AG09319 (cell line): ENCODE results near the gene B3GLCT.

Experiments
- DNase-seq: peaks from one replicate; pipeline ENCODE4 v3.0.0-alpha.2; 2010; ENCODE audit warnings: low read depth; ENCODE audit errors: extremely low read depth
- TF ChIP-seq, protein P1 (sequence below): IDR thresholded peaks from 2 replicates; pipeline ENCODE4 v1.5.1; 2011; ENCODE audit warnings: low read depth, mild to moderate bottlenecking, inconsistent platforms, low read length, moderate library complexity

The B3GLCT gene

DNA sequence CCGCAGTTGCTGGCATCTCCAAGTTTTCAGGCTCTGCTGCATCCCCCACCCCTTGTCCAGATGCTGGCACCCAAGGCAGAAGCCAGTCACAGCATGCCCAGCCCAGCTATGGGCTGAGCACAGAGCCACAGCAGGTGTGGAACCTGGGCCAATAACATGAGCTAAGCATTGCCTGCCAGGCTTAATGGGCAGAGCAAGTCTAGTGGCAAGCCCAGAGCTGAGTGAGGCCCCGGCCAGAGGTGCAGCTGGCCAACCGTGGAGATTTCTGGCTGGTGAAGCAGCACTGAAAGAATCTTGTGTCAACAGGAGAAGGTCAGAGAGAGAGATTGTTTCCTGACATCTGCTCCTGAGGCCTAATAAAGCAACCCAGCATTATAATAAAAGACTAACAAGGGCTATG, 111.0 kb downstream of the B3GLCT start:
- TF ChIP-seq, protein P1, sequence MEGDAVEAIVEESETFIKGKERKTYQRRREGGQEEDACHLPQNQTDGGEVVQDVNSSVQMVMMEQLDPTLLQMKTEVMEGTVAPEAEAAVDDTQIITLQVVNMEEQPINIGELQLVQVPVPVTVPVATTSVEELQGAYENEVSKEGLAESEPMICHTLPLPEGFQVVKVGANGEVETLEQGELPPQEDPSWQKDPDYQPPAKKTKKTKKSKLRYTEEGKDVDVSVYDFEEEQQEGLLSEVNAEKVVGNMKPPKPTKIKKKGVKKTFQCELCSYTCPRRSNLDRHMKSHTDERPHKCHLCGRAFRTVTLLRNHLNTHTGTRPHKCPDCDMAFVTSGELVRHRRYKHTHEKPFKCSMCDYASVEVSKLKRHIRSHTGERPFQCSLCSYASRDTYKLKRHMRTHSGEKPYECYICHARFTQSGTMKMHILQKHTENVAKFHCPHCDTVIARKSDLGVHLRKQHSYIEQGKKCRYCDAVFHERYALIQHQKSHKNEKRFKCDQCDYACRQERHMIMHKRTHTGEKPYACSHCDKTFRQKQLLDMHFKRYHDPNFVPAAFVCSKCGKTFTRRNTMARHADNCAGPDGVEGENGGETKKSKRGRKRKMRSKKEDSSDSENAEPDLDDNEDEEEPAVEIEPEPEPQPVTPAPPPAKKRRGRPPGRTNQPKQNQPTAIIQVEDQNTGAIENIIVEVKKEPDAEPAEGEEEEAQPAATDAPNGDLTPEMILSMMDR, result no peak
- DNase-seq, result no peak

DNA sequence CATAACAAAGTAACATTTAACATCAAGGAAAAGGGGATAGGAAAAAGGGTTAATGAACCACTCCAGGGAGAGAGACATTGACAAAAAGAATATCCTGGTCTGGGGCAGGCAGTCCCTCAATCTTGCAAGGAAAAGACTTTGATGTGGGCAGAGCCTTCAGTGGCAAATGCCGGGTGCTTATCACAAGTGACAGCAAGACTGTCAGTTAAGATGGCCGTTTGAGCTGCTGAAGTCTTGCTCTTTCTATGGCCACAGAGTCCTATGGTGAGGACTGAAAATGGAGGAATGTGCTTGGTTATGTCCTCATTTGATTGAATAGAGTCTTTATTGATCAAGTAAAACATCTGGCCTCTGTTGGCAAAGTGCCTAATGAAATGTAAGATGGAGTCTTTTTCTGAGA, 112.1 kb downstream of the B3GLCT start:
- DNase-seq, result no peak
- TF ChIP-seq, protein P1, result no peak

DNA sequence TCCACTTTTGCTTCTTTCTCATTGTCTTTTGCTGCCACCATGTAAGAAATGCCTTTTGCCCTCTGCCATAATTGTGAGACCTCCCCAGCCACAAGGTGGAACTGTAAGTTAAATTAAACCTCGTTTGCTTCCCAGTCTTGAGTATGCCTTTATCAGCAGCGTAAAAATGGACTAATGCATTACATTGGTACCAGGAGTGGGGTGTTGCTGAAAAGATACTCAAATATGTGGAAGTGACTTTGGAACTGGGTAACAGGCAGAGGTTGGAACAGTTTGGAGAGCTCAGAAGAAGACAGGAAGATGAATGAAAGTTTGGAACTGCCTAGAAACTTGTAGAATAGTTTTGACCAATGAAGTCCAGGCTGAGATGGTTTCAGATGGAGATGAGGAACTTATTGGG, 115.2 kb downstream of the B3GLCT start:
- DNase-seq, result no peak
- TF ChIP-seq, protein P1, result no peak

DNA sequence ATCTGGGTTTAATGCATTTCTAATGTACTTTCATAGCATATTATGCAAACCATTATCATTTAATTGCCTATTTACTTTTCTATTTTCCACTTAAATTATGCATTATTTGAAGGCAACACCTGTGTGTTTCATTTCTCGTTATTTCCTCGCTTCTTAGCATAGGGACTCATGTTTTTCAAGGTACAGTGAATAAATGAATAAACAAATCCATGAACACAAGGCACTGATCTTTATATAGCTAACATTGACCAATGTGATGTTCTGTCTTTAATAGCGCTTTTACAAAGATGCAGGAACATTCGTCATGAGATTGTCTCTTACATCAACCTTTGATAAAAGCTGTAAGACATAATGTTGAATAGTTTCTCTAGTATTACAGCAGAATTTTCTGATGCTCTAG, 121.2 kb downstream of the B3GLCT start:
- TF ChIP-seq, protein P1, result no peak
- no peak for DNase-seq

DNA sequence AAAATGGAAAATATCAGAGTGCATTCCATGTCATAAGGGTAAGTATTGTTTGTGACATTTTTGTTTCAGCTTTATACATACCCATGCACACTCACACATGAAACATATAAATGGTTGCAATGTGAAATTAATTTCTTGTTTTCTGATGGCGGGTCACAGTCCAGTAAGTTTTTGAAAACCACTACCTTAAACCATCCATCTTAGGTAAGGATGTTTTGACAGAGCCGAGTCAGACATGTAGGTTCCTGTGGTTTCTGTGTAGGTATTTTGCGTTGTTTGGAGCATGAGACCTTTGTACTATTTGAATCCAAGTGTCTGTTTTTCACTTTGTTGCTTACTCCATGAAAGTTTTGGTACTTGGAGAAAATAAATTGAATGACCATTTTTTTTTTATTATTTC, 121.7 kb downstream of the B3GLCT start:
- no peak for DNase-seq
- TF ChIP-seq, protein P1, result no peak

DNA sequence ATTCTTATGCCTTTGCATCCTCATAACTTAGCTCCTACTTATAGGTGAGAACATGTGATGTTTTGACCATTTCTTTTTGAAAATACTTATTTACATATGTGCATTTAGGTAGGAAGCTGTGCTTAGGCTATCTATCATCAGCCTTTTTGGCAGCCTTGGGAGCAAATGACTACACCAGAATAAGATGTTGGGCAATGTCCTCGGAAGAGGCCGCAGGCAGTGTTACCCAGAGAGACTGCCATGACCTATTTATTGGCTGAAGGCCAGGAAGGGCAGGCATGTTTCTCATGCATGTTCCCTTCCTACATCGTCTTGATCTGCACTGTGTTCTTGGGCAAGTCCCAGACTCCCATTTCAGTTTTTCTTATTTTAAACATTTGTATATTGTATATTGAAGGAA, 122.3 kb downstream of the B3GLCT start:
- peak; percentile 11 for DNase-seq

DNA sequence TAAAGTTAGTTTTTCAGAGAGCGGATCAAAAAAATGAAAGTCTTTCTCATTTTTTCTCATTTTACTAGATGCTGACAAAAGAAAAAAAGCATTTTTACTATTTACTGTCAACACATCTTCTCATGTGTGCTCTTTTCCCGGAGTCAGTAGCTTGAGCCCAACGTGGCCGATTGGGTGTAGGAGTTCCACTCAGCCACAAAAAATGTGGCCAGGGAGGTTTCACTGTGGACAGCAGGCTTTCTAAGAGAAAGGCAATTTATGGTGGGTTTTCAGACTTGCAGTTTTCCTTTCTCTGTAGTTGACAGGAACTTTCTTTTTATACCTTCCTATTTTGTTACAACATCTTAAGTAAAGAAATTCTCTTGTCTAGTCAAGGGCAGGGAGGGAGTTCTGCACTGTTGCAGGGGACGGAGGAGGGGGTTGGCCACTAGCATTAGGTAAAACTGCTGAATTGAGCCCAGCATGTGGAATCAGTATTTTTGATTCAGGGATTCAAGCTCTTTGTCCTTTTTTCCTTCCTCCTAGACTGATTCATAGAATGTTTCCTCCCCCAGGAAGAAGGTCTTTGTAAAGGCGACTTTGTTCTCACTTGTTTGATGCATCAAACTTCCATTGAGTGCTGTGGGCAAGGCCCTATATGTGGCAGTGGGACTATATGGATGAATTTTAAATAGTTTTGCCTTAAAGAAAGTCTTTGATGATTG, 123.1 kb downstream of the B3GLCT start:
- TF ChIP-seq, protein P1, result no peak
- DNase-seq, result no peak

More for the DNA sequence above, 122.3 kb downstream of the B3GLCT start:
- TF ChIP-seq, protein P1, result no peak
